RWPE2 (cell line): ENCODE data around the gene PROK1.

Experiments used
- ATAC-seq: fragments of 200-7000 bp; cut with Tn5 transposase; 3 replicates; pipeline ENCODE4 v1.9.1; 2021; ENCODE audit warnings: low read depth
- DNase-seq: peaks from one replicate; pipeline ENCODE4 v3.0.0-alpha.2; 2020; ENCODE audit warnings: low spot score
- H3K27ac ChIP-seq: fragments of 450-650 bp; 2 replicates; pipeline ENCODE4 v1.5.1; 2017; ENCODE audit warnings: mild to moderate bottlenecking; ENCODE audit not compliant: poor library complexity, severe bottlenecking
- H3K27me3 ChIP-seq: fragments of 250-450 bp; sonication (Bioruptor Pico); 2 replicates; pipeline ENCODE4 v1.5.1; 2021; ENCODE audit warnings: mild to moderate bottlenecking, moderate library complexity; ENCODE audit not compliant: insufficient read depth, poor library complexity, severe bottlenecking
- H3K36me3 ChIP-seq: fragments of 250-450 bp; sonication (Bioruptor Pico); 2 replicates; pipeline ENCODE4 v1.5.1; 2020; ENCODE audit warnings: low read depth, mild to moderate bottlenecking, moderate library complexity
- H3K4me1 ChIP-seq: fragments of 250-450 bp; sonication (Bioruptor Pico); 2 replicates; pipeline ENCODE4 v1.5.1; 2021; ENCODE audit warnings: mild to moderate bottlenecking, moderate library complexity; ENCODE audit not compliant: insufficient read depth, poor library complexity, severe bottlenecking
- H3K4me3 ChIP-seq: fragments of 250-450 bp; sonication (Bioruptor Pico); 2 replicates; pipeline ENCODE4 v1.5.1; 2021; ENCODE audit warnings: mild to moderate bottlenecking, moderate library complexity; ENCODE audit not compliant: severe bottlenecking
- H3K9me3 ChIP-seq: fragments of 250-450 bp; sonication (Bioruptor Pico); 2 replicates; pipeline ENCODE4 v1.5.1; 2021; ENCODE audit warnings: mild to moderate bottlenecking, moderate library complexity; ENCODE audit not compliant: severe bottlenecking
- CTCF ChIP-seq: fragments of 450-650 bp; IDR thresholded peaks from one replicate; pipeline ENCODE4 v1.5.1; 2017; ENCODE audit warnings: mild to moderate bottlenecking, moderate library complexity; ENCODE audit not compliant: poor library complexity, severe bottlenecking

PROK1 gene

GRCh38 chr1:110466646-110467280, 15.8 kb downstream of the PROK1 start:
- H3K36me3 ChIP-seq = no peaks in the 10 kb centered on the region

GRCh38 chr1:110471131-110471530, 20.2 kb downstream of the PROK1 start:
- no peak for TF ChIP-seq CTCF
- H3K9me3 ChIP-seq = no peaks in the 10 kb centered on the region
- peaks cover 9% of the 10 kb centered on the region for H3K4me1 ChIP-seq
- no peak for DNase-seq
- H3K27me3 ChIP-seq = no peaks in the 10 kb centered on the region
- no peak for ATAC-seq
- no peak overlapping the region for H3K4me3 ChIP-seq
- no peak overlapping the region for H3K27ac ChIP-seq
- H3K36me3 ChIP-seq = no peaks in the 10 kb centered on the region

More at GRCh38 chr1:110466646-110467280, 15.8 kb downstream of the PROK1 start:
- H3K9me3 ChIP-seq = no peaks in the 10 kb centered on the region
- no peak for TF ChIP-seq CTCF
- H3K27ac ChIP-seq = no peak overlapping the region
- ATAC-seq (no peak), DNase-seq (no peak)
- peaks cover 23% of the 10 kb centered on the region for H3K4me1 ChIP-seq
- no peak overlapping the region for H3K4me3 ChIP-seq
- H3K27me3 ChIP-seq = no peaks in the 10 kb centered on the region

GRCh38 chr1:110472546-110472945, 21.6 kb downstream of the PROK1 start:
- no peaks in the 10 kb centered on the region for H3K27me3 ChIP-seq
- ATAC-seq (no peak), DNase-seq (no peak)
- no peaks in the 10 kb centered on the region for H3K36me3 ChIP-seq
- no peak overlapping the region for H3K27ac ChIP-seq
- peaks cover 24% of the 10 kb centered on the region for H3K4me1 ChIP-seq
- no peaks in the 10 kb centered on the region for H3K9me3 ChIP-seq
- TF ChIP-seq CTCF = no peak
- H3K4me3 ChIP-seq = no peak overlapping the region

DNA sequence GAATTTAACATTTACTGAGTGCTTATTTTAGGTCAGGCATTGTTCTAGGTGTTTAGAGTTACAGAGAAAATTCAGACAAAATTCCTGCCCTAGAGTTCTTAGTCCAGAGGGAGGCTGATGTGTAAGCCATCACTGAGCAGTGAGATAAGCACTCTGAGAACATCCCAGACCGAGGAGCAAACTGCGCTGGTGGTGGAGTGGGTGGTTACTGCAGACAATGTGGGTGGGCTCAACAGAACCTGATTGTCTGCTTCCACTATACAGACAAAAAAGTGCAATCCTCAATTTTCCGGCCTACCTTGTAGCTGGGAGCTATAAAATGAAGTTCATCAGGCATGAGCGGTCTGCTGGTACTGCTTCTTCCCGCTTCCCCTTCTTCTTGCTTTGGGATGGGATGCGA, 23.5 kb downstream of the PROK1 start:
- Histone ChIP-seq H3K4me1 (peaks cover 31% of the 10 kb centered on the region), H3K4me3 (no peak overlapping the region), H3K27me3 (no peaks in the 10 kb centered on the region), H3K27ac (no peak overlapping the region), H3K36me3 (no peaks in the 10 kb centered on the region), H3K9me3 (no peaks in the 10 kb centered on the region)
- no peak for ATAC-seq
- TF ChIP-seq CTCF = no peak
- no peak for DNase-seq

DNA sequence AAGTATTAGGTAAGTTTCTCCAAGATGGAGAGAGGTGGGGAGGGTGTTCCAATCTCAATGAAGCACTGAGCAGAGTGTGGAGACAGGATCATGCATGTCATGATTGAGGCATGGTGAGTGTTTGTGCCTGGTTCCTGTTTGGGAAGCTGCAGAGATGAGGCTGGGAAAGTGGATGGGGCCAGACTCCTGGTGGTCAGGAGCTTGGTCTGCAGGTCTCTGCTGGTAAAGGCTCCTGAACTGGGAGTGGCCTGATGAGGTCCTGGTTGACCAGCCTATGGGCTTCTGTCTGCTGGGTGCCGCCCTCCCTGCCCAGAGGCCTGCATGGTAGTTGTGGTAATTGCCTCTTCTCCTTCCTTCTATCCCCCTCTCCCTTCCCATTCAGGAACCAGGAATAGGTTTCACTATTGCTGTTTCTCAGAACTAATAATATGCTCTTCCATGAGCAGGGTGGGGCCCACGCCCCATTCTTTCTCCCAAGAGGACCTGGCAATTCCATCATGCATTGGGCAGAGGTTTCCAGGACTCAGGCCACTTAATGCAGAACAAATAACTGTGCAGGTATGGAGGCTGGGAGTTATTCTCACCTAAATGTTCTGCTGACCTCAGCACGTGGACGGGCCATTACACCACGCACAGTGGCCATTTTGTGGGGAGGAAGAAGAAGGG, 24.5 kb downstream of the PROK1 start:
- Histone ChIP-seq H3K36me3 (no peaks in the 10 kb centered on the region), H3K27me3 (no peaks in the 10 kb centered on the region), H3K4me3 (no peak overlapping the region), H3K9me3 (no peaks in the 10 kb centered on the region), H3K4me1 (peaks cover 31% of the 10 kb centered on the region), H3K27ac (no peak overlapping the region)
- no peak for TF ChIP-seq CTCF
- no peak for DNase-seq
- peak; percentile 15; the same call in 1 of the 3 replicates for ATAC-seq
